ACC112 (cell line): Measurements from ENCODE around the gene ANKRD28.
A peak's percentile ranks its signal among the peaks of the same experiment; 100 is the strongest.
"Not testable (repeated sequence)": the region's sequence is repeated elsewhere in the genome, so short reads cannot be mapped to it uniquely, and the experiment has no call there.

Experiments used
- H2AFZ ChIP-seq: fragments of 200-600 bp; sonication (generic); one replicate; pipeline ENCODE4 v1.6.0; 2017; ENCODE audit warnings: antibody characterized with exemption, low read length; ENCODE audit not compliant: unreplicated experiment
- H3K27ac ChIP-seq: fragments of 200-600 bp; sonication (generic); 2 replicates; pipeline ENCODE4 v1.5.1; 2014; ENCODE audit warnings: low read depth, mild to moderate bottlenecking, antibody characterized with exemption, low read length, moderate library complexity
- H3K27me3 ChIP-seq: fragments of 200-600 bp; sonication (generic); 2 replicates; pipeline ENCODE4 v1.6.1; 2014; ENCODE audit warnings: mild to moderate bottlenecking, antibody characterized with exemption, low read length, moderate library complexity, mixed read lengths; ENCODE audit not compliant: insufficient read depth
- H3K36me3 ChIP-seq: fragments of 200-600 bp; sonication (generic); 2 replicates; pipeline ENCODE4 v1.6.1; 2016; ENCODE audit warnings: mild to moderate bottlenecking, antibody characterized with exemption, low read length, moderate library complexity, mixed read lengths; ENCODE audit not compliant: insufficient read depth
- H3K4me1 ChIP-seq: fragments of 200-600 bp; sonication (generic); one replicate; pipeline ENCODE4 v1.6.1; 2016; ENCODE audit warnings: low read length, mixed read lengths; ENCODE audit not compliant: insufficient read depth, unreplicated experiment, control insufficient read depth
- H3K4me3 ChIP-seq: fragments of 200-600 bp; sonication (generic); 2 replicates; pipeline ENCODE4 v1.5.1; 2014; ENCODE audit warnings: mild to moderate bottlenecking, low read depth, low read length
- H3K79me2 ChIP-seq: fragments of 200-600 bp; sonication (generic); one replicate; pipeline ENCODE4 v1.6.0; 2016; ENCODE audit warnings: low read length; ENCODE audit not compliant: control insufficient read depth, unreplicated experiment, insufficient read depth

Gene ANKRD28

GRCh38 chr3:15822281-15822680, 24.5 kb upstream of the ANKRD28 start:
- Histone ChIP-seq H2AFZ (peak overlapping the region; percentile 11), H3K27ac (no peak overlapping the region), H3K4me1 (peaks cover 44% of the 10 kb centered on the region), H3K79me2 (peaks cover 21% of the 10 kb centered on the region), H3K36me3 (no peaks in the 10 kb centered on the region), H3K27me3 (no peaks in the 10 kb centered on the region), H3K4me3 (no peak overlapping the region; the same call in 1 of the 2 replicates)

- Histone ChIP-seq H3K4me1 (peaks cover 57% of the 10 kb centered on the region), H2AFZ (no peak overlapping the region), H3K27me3 (no peaks in the 10 kb centered on the region), H3K36me3 (no peaks in the 10 kb centered on the region), H3K79me2 (peaks cover 23% of the 10 kb centered on the region), H3K27ac (no peak overlapping the region), H3K4me3 (no peak overlapping the region)
These were observed 23.1 kb upstream of the ANKRD28 start for GRCh38 chr3:15820911-15821310.

- Histone ChIP-seq H2AFZ (no peak overlapping the region), H3K27ac (no peak overlapping the region), H3K4me1 (peaks cover 57% of the 10 kb centered on the region), H3K36me3 (no peaks in the 10 kb centered on the region), H3K79me2 (peaks cover 23% of the 10 kb centered on the region), H3K4me3 (no peak overlapping the region), H3K27me3 (no peaks in the 10 kb centered on the region)
These were observed 21.8 kb upstream of the ANKRD28 start for GRCh38 chr3:15819576-15819975.

GRCh38 chr3:15819043-15819442, 21.3 kb upstream of the ANKRD28 start:
- Histone ChIP-seq H3K4me1 (peaks cover 57% of the 10 kb centered on the region), H3K79me2 (peaks cover 23% of the 10 kb centered on the region), H3K4me3 (no peak overlapping the region), H3K27ac (no peak overlapping the region), H3K36me3 (no peaks in the 10 kb centered on the region), H2AFZ (no peak overlapping the region), H3K27me3 (no peaks in the 10 kb centered on the region)

- peaks cover 17% of the 10 kb centered on the region for H3K79me2 ChIP-seq
- no peak overlapping the region for H3K27ac ChIP-seq
- H3K27me3 ChIP-seq, result no peaks in the 10 kb centered on the region
- H3K36me3 ChIP-seq, result no peaks in the 10 kb centered on the region
- peaks cover 46% of the 10 kb centered on the region for H3K4me1 ChIP-seq
- no peak overlapping the region for H3K4me3 ChIP-seq
- no peak overlapping the region for H2AFZ ChIP-seq
These were observed 17.9 kb upstream of the ANKRD28 start for GRCh38 chr3:15815696-15816095.

GRCh38 chr3:15813079-15813478, 15.3 kb upstream of the ANKRD28 start:
- peaks cover 31% of the 10 kb centered on the region for H3K4me1 ChIP-seq
- H3K27me3 ChIP-seq, H3K4me3 ChIP-seq, H3K36me3 ChIP-seq, H2AFZ ChIP-seq, H3K27ac ChIP-seq: not testable (repeated sequence)
- peaks cover 15% of the 10 kb centered on the region for H3K79me2 ChIP-seq

GRCh38 chr3:15812183-15812582, 14.4 kb upstream of the ANKRD28 start:
- Histone ChIP-seq H3K27me3 (no peaks in the 10 kb centered on the region), H3K36me3 (no peaks in the 10 kb centered on the region), H2AFZ (no peak overlapping the region), H3K79me2 (peaks cover 16% of the 10 kb centered on the region), H3K27ac (no peak overlapping the region), H3K4me3 (no peak overlapping the region), H3K4me1 (peaks cover 26% of the 10 kb centered on the region)

GRCh38 chr3:15810702-15811101, 12.9 kb upstream of the ANKRD28 start:
- no peaks in the 10 kb centered on the region for H3K27me3 ChIP-seq
- no peaks in the 10 kb centered on the region for H3K36me3 ChIP-seq
- H3K79me2 ChIP-seq, result peaks cover 22% of the 10 kb centered on the region
- H3K27ac ChIP-seq, result peak overlapping the region; percentile 47
- no peak overlapping the region for H3K4me3 ChIP-seq
- peak overlapping the region; percentile 52 for H2AFZ ChIP-seq
- peaks cover 22% of the 10 kb centered on the region for H3K4me1 ChIP-seq

- Histone ChIP-seq H3K27me3 (no peaks in the 10 kb centered on the region), H3K36me3 (no peaks in the 10 kb centered on the region), H2AFZ (no peak overlapping the region), H3K4me3 (no peak overlapping the region), H3K79me2 (peaks cover 30% of the 10 kb centered on the region), H3K4me1 (peaks cover 34% of the 10 kb centered on the region), H3K27ac (no peak overlapping the region)
These were observed 11.5 kb upstream of the ANKRD28 start for GRCh38 chr3:15809313-15809712.

GRCh38 chr3:15808679-15809310, 11.0 kb upstream of the ANKRD28 start:
- peaks cover 38% of the 10 kb centered on the region for H3K4me1 ChIP-seq
- peaks cover 30% of the 10 kb centered on the region for H3K79me2 ChIP-seq
- no peak overlapping the region for H2AFZ ChIP-seq
- H3K4me3 ChIP-seq, result no peak overlapping the region
- H3K27ac ChIP-seq, result no peak overlapping the region
- no peaks in the 10 kb centered on the region for H3K27me3 ChIP-seq
- no peaks in the 10 kb centered on the region for H3K36me3 ChIP-seq

- no peaks in the 10 kb centered on the region for H3K36me3 ChIP-seq
- H2AFZ ChIP-seq, result no peak overlapping the region
- peaks cover 43% of the 10 kb centered on the region for H3K4me1 ChIP-seq
- H3K4me3 ChIP-seq, result peak overlapping the region; percentile 27; the same call in 1 of the 2 replicates
- peaks cover 46% of the 10 kb centered on the region for H3K79me2 ChIP-seq
- no peaks in the 10 kb centered on the region for H3K27me3 ChIP-seq
- peak overlapping the region; percentile 95 for H3K27ac ChIP-seq
These were observed 8.0 kb upstream of the ANKRD28 start for GRCh38 chr3:15805756-15806266.
